GM12878 (cell line): ENCODE data around the gene RAD51B.

Source experiments
- BCL11A ChIP-seq: IDR thresholded peaks from 2 replicates; pipeline ENCODE4 v1.6.1; 2011; ENCODE audit warnings: low read depth, low read length
- CTCF ChIP-seq, 3 experiments: IDR thresholded peaks in 2 of 3; conservative IDR thresholded peaks in 1 of 3; 2 replicates each; pipeline ENCODE4 v1.5.1; 2011; ENCODE audit warnings: low read depth in 3 of 3, low read length in 3 of 3, mild to moderate bottlenecking in 3 of 3, control low read depth in 2 of 3, moderate library complexity in 2 of 3, inconsistent platforms in 1 of 3, mixed read lengths in 1 of 3; ENCODE audit not compliant: control insufficient read depth in 2 of 3, insufficient read depth in 1 of 3; ENCODE audit errors: extremely low read depth in 1 of 3
- E2F8 ChIP-seq: fragments of 450-650 bp; IDR thresholded peaks from 2 replicates; pipeline ENCODE4 v1.6.1; 2018; ENCODE audit warnings: mild to moderate bottlenecking, low read depth, moderate library complexity; ENCODE audit not compliant: partially characterized antibody
- JUNB ChIP-seq: IDR thresholded peaks from 2 replicates; pipeline ENCODE4 v1.6.1; 2016; ENCODE audit warnings: antibody characterized with exemption, mild to moderate bottlenecking
- PML ChIP-seq: IDR thresholded peaks from 2 replicates; pipeline ENCODE4 v1.6.1; 2012; ENCODE audit warnings: low read length, inconsistent platforms
- POLR2AphosphoS2 ChIP-seq: IDR thresholded peaks from 2 replicates; pipeline ENCODE4 v1.6.1; 2011; ENCODE audit warnings: low read depth, mild to moderate bottlenecking, low read length, improper control_type of control experiment, moderate library complexity
- POU2F2 ChIP-seq: IDR thresholded peaks from 3 replicates; pipeline ENCODE4 v1.6.1; 2011; ENCODE audit warnings: low read depth, mild to moderate bottlenecking, low read length, borderline replicate concordance
- SIN3A ChIP-seq: IDR thresholded peaks from 2 replicates; pipeline ENCODE4 v1.6.1; 2012; ENCODE audit warnings: low read depth, low read length, improper control_type of control experiment
- TAF1 ChIP-seq: IDR thresholded peaks from 2 replicates; pipeline ENCODE4 v1.6.1; 2011; ENCODE audit warnings: mild to moderate bottlenecking, low read depth, low read length, borderline replicate concordance
- TF ChIP-seq, protein P1 (sequence below): fragments of 450-650 bp; IDR thresholded peaks from 2 replicates; pipeline ENCODE4 v1.6.1; 2017; ENCODE audit warnings: borderline replicate concordance
- TF ChIP-seq, protein P2 (sequence below): IDR thresholded peaks from 2 replicates; pipeline ENCODE4 v1.6.1; 2011; ENCODE audit warnings: low read depth, mild to moderate bottlenecking, low read length, moderate library complexity, borderline replicate concordance; ENCODE audit errors: extremely low read depth

- no peak for TF ChIP-seq POU2F2
- TF ChIP-seq, protein P1, sequence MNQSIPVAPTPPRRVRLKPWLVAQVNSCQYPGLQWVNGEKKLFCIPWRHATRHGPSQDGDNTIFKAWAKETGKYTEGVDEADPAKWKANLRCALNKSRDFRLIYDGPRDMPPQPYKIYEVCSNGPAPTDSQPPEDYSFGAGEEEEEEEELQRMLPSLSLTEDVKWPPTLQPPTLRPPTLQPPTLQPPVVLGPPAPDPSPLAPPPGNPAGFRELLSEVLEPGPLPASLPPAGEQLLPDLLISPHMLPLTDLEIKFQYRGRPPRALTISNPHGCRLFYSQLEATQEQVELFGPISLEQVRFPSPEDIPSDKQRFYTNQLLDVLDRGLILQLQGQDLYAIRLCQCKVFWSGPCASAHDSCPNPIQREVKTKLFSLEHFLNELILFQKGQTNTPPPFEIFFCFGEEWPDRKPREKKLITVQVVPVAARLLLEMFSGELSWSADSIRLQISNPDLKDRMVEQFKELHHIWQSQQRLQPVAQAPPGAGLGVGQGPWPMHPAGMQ, result no peak
- TF ChIP-seq CTCF (IDR thresholded peaks at IDR 0.05 in 2 of 3, conservative IDR thresholded peaks at IDR 0.05 in 1 of 3; ENCODE audit: control insufficient read depth in 2 of 3, extremely low read depth in 1 of 3, insufficient read depth in 1 of 3, low read depth in 3 of 3, low read length in 3 of 3), result no peak
- no peak for TF ChIP-seq BCL11A
- no peak for TF ChIP-seq PML
- TF ChIP-seq SIN3A, result no peak
- no peak for TF ChIP-seq JUNB
- no peak for TF ChIP-seq POLR2AphosphoS2
- TF ChIP-seq TAF1, result no peak
- TF ChIP-seq, protein P2, sequence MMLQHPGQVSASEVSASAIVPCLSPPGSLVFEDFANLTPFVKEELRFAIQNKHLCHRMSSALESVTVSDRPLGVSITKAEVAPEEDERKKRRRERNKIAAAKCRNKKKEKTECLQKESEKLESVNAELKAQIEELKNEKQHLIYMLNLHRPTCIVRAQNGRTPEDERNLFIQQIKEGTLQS, result no peak
- no peak for TF ChIP-seq E2F8
Observed at GRCh38 chr14:67831113-67831512, 11.5 kb downstream of the RAD51B start.
